Measurements from ENCODE around the gene PCDHAC1.

Gene PCDHAC1

DNA sequence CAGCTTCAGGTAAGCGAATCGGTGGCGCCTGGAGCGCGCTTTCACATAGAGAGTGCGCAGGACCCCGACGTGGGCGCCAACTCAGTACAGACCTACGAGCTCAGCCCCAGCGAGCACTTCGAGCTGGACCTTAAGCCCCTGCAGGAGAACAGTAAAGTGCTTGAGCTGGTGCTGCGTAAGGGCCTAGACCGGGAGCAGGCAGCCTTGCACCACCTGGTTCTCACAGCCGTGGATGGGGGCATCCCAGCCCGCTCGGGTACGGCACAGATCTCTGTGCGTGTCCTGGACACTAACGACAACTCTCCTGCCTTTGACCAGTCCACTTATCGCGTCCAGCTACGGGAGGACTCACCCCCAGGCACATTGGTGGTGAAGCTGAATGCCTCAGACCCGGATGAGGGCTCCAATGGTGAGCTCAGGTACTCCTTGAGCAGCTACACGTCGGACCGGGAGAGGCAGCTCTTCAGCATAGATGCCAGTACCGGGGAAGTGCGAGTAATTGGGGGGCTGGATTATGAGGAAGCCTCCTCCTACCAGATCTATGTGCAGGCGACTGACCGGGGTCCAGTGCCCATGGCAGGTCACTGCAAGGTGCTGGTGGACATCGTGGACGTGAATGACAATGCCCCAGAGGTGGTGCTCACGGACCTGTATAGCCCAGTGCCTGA, 41.3 kb downstream of the PCDHAC1 start:
- DNase-seq: no peak

DNA sequence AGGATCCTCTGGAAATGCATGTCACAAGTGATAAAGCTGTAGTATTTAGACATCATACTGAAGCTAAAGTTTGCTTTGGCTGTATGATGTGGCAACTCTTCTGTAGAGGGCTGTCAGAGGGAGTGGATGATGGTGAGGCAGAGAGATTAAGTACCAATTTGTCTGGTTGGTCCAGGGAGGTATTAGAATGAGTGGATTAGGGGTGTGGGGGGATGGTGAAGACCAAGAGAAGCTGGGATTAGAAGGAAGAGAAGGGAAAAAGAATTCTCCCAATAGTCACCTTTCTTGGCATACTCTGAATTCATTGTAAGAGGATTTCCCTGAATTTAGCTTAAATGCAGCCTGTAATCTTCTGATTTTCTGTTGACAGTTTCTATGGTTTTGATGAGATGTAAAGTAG, 43.8 kb downstream of the PCDHAC1 start:
- no peak for DNase-seq

DNA sequence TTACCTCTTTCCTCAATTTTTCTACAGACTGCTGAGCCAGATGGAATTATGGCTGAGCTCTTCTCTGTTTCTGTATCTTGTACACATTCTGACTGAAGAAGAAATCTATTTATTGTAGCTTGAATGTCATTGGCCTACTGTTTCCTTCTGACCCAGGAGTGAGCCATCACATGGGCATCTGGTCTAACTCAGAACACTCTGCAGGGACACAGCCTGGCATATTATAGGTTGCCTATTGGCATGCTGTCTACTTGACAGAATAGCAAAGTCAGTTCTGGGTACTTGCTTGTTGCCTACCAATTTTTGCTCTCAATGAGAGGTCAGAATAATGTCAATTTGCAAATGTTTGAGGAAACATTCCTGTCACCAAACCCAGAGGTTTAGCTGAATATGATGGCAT, 47.5 kb downstream of the PCDHAC1 start:
- DNase-seq: no peak

GRCh38 chr5:140977003-140977402, 50.9 kb downstream of the PCDHAC1 start:
- no peak for DNase-seq

DNA sequence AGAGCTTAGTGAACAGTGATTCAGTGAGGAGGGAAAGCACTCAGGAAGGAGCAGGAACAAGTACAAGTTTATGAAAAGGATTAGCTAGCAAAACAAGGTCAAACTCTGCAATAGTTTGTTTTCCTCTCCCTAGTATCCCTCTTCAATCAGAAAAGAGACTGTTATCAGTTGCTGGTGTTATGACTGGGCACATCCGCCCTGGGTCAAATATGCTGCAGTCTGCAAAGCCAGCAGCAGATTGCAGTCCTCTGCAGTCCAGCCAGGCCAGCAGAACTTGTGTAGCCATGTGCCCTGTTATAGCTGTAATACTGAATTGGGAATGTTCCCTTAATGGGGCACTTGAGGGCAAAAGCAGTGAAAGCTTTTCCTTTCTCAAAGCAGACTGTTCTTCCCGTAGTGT, 52.2 kb downstream of the PCDHAC1 start:
- no peak for DNase-seq

GRCh38 chr5:140978983-140979382, 52.9 kb downstream of the PCDHAC1 start:
- no peak for DNase-seq
